GM06990 (cell line): Measurements from ENCODE around the gene PEA15.

ENCODE experiments used
- DNase-seq: peaks from one replicate; pipeline ENCODE4 v3.0.0-alpha.2; 2011; ENCODE audit not compliant: insufficient read length; ENCODE audit errors: extremely low read depth
- H3K27me3 ChIP-seq: replicated peaks from 2 replicates; pipeline ENCODE4 v1.6.0; 2011; ENCODE audit warnings: low read length; ENCODE audit not compliant: control insufficient read depth, insufficient read depth
- H3K36me3 ChIP-seq: 2 replicates; pipeline ENCODE4 v1.5.1; 2011; ENCODE audit warnings: low read length; ENCODE audit not compliant: control insufficient read depth, insufficient read depth
- H3K4me3 ChIP-seq: replicated peaks from 2 replicates; pipeline ENCODE4 v1.5.1; 2011; ENCODE audit warnings: low read depth, mild to moderate bottlenecking, control low read depth, low read length
- TF ChIP-seq, protein P1 (sequence below): IDR thresholded peaks from 2 replicates; pipeline ENCODE4 v1.5.1; 2011; ENCODE audit warnings: low read length, control low read depth, mild to moderate bottlenecking, inconsistent platforms; ENCODE audit not compliant: insufficient read depth, poor library complexity, severe bottlenecking

Gene PEA15

DNA sequence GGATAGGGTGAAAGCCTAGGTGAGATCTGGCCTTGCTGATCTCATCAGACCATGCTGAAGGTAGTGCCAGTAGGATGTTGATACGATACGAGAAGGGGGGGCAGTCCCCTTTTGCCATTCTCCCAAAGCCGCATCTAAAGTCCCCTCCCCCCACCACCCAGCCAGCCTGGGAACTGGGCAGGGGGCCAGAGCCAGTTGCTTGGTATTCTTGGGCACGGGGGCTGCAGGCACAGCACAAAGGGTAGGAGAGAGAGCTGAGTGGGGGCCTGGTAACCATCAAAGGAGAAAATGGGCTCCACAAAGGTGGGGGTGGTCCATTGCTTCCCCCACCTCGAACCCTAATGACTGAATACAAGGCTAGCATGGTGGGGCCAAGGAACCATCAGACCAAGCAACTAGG lies 5.4 kb downstream of the PEA15 start:
- Histone ChIP-seq H3K36me3 (peaks cover 53% of the 10 kb centered on the region), H3K4me3 (no peak overlapping the region), H3K27me3 (no peaks in the 10 kb centered on the region)
- DNase-seq: no peak
- TF ChIP-seq, protein P1, sequence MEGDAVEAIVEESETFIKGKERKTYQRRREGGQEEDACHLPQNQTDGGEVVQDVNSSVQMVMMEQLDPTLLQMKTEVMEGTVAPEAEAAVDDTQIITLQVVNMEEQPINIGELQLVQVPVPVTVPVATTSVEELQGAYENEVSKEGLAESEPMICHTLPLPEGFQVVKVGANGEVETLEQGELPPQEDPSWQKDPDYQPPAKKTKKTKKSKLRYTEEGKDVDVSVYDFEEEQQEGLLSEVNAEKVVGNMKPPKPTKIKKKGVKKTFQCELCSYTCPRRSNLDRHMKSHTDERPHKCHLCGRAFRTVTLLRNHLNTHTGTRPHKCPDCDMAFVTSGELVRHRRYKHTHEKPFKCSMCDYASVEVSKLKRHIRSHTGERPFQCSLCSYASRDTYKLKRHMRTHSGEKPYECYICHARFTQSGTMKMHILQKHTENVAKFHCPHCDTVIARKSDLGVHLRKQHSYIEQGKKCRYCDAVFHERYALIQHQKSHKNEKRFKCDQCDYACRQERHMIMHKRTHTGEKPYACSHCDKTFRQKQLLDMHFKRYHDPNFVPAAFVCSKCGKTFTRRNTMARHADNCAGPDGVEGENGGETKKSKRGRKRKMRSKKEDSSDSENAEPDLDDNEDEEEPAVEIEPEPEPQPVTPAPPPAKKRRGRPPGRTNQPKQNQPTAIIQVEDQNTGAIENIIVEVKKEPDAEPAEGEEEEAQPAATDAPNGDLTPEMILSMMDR: no peak

DNA sequence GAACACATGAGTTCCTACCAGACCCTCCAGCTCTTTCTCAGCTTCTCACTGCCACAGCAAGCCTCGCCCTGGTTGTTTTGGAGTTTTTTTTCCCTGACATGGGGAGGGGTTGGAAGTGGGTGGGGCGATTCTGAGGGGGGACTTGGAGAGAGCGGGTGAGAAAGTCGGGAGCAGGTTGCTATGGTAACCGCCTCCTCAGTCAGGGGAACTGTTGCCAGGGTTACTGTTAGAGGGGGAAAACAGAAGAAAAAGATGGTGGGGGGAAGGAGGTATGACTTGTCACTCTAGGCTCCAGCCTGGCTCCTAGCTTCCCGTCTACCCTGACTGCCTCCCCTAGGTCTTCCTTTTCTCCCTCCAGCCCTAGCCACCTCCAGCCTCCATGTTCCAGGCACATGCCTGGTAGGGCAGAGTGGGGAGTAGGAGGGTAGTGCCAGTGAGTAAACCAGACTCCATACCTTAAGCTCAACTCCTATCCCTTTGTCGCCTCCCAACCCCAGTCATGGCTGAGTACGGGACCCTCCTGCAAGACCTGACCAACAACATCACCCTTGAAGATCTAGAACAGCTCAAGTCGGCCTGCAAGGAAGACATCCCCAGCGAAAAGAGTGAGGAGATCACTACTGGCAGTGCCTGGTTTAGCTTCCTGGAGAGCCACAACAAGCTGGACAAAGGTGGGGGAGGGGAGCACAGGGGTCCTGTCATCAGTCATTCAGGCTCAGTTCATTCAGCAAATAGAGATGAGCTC lies 6.0 kb downstream of the PEA15 start:
- Histone ChIP-seq H3K36me3 (peaks cover 56% of the 10 kb centered on the region), H3K27me3 (no peaks in the 10 kb centered on the region), H3K4me3 (no peak overlapping the region)
- TF ChIP-seq, protein P1: no peak
- DNase-seq: no peak

DNA sequence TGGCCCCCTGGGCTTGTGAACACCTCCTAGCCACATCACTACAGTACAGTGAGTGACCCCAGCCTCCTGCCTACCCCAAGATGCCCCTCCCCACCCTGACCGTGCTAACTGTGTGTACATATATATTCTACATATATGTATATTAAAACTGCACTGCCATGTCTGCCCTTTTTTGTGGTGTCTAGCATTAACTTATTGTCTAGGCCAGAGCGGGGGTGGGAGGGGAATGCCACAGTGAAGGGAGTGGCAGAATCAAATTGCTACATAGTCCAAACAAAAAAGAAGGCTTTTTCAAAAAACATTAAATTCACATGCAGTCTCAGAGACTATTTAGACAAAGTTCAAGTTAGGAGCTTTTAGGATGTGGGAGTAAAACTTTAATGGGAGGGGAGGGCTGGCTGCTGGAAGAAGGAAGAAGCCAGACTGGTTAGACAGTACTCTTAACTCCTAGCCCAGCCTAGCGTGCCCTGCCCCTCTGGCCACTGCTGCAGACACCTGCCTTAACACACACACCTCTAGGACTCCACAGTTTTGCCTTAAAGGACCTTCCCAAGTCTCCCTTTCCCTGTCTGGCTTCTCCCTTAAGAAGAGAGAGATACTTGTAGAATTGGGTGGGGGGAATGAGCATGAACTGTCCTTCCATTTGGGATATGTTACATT lies 9.4 kb downstream of the PEA15 start:
- TF ChIP-seq, protein P1: no peak
- H3K36me3 ChIP-seq: peaks cover 56% of the 10 kb centered on the region
- no peak overlapping the region for H3K4me3 ChIP-seq
- no peak for DNase-seq
- H3K27me3 ChIP-seq: no peaks in the 10 kb centered on the region

DNA sequence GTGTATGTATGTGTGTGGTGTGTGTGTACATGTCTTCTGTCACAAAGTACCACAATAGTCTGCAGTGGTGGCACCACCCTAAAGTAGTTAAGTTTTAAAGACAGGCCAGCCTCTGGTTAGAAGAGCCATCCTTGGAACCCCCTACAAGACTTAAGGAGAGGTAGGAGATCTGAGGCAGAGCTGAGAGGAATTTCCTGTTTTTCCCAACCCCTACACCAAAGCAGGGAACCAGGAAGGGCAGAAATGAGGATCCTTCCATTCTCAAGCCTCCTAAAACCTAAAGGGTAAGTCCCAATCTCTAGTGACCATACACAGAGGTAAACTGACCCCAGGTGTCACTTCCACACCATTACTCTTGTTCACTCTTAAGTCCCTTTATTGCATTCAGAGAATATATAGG lies 11.1 kb downstream of the PEA15 start:
- no peak for DNase-seq
- H3K36me3 ChIP-seq: peaks cover 48% of the 10 kb centered on the region
- TF ChIP-seq, protein P1: no peak
- no peaks in the 10 kb centered on the region for H3K27me3 ChIP-seq
- no peak overlapping the region for H3K4me3 ChIP-seq

DNA sequence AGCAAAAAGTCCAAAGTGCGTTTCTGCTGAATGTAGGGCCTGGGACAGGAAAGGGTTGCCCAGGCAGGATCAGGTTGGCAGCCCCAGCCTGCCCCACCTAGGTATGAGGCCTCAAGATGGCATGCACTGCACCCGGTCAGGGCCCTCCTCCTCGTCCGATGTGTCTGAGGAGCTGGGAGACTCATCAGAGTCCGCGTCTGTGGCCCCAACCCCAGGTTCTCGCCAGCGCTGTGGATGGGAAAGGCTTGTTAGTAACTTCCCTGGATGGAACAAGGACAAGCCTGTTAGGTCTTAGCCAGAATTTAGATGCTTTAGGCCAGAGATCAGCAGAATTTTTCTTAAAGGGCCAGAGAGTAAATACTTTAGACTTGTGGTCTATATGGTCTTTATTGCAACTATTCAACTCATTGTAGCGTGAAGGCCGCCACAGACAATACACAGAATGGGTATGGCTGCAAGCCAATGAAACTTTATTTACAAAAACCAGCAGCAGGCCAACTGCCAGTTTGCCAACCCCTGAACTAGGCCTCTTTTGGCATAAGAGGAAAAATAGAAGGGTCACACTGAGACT lies 12.4 kb downstream of the PEA15 start:
- TF ChIP-seq, protein P1: no peak
- no peak for DNase-seq
- Histone ChIP-seq H3K36me3 (peaks cover 40% of the 10 kb centered on the region), H3K27me3 (no peaks in the 10 kb centered on the region), H3K4me3 (no peak overlapping the region)
